Breast epithelium (tissue), 4 donors: ENCODE measurements around the gene XAF1. TPM values are rescaled to one million over a fixed set of nuclear protein-coding genes. Genes with fewer than 3 reads are reported as not detected.
"Not testable (repeated sequence)": the region's sequence is repeated elsewhere in the genome, so short reads cannot be mapped to it uniquely, and the experiment has no call there.

Source experiments
- DNase-seq, 2 donors: peaks; one replicate each; pipeline ENCODE4 v3.0.0-alpha.2; 2019; ENCODE audit warnings: low spot score in 2 of 2
- H3K27ac ChIP-seq, 2 donors: fragments of 200-600 bp; sonication (generic) in 1 of 2; one replicate each; pipeline ENCODE4 v1.5.1; 2016 to 2019; ENCODE audit warnings: mild to moderate bottlenecking in 1 of 2
- H3K27me3 ChIP-seq, 2 donors: fragments of 200-600 bp; sonication (generic) in 1 of 2; one replicate each; pipeline versions ENCODE4 v1.5.1 to v1.6.0; 2017 to 2019; ENCODE audit warnings: control low read depth in 1 of 2, mild to moderate bottlenecking in 1 of 2
- H3K36me3 ChIP-seq: fragments of 200-600 bp; one replicate; pipeline ENCODE4 v1.5.1; 2019
- H3K4me1 ChIP-seq, 2 donors: fragments of 200-600 bp; sonication (generic); one replicate each; pipeline ENCODE4 v1.5.1; 2016 to 2019; ENCODE audit warnings: control low read depth in 1 of 2
- H3K4me3 ChIP-seq, 3 donors: fragments of 200-600 bp; sonication (generic); 1 replicate in 2 of 3; 2 replicates in 1 of 3; pipeline ENCODE4 v1.5.1; 2016 to 2019; ENCODE audit warnings: mild to moderate bottlenecking in 3 of 3, moderate library complexity in 2 of 3
- H3K9me3 ChIP-seq, 2 donors: fragments of 200-600 bp; sonication (generic) in 1 of 2; one replicate each; pipeline ENCODE4 v1.5.1; 2016 to 2019; ENCODE audit warnings: control low read depth in 1 of 2
- CTCF ChIP-seq, 3 donors: fragments of 450-650 bp; IDR thresholded peaks; one replicate each; pipeline ENCODE4 v1.5.1; 2016 to 2017; ENCODE audit warnings: antibody characterized with exemption in 3 of 3, mild to moderate bottlenecking in 3 of 3, moderate library complexity in 3 of 3
- POLR2A ChIP-seq: fragments of 450-650 bp; IDR thresholded peaks from one replicate; pipeline ENCODE4 v1.6.1; 2016; ENCODE audit warnings: antibody characterized with exemption, mild to moderate bottlenecking, moderate library complexity
- POLR2AphosphoS5 ChIP-seq, 3 donors: sonication (generic); formaldehyde crosslinking; IDR thresholded peaks; one replicate each; pipeline ENCODE4 v1.6.1; 2017; ENCODE audit warnings: antibody characterized with exemption in 3 of 3
- intact Hi-C: fragments of 100-400 bp; cut with DNase I; formaldehyde crosslinking; loops from one replicate; pipeline ENCODE4 v1.15.1; 2023; ENCODE audit warnings: low total_unique reads
- total RNA-seq, 3 donors: library from RNA; depleted of rRNA; stranded (reverse); fragments of >200 nt; gene quantifications; one replicate each; pipeline ENCODE4 v1.1.0, GENCODE V29; 2016

The XAF1 gene
- total RNA-seq, 3 donors from 2014 or later, result 15.2 to 25.6 (median 25.2) TPM

GRCh38 chr17:6757747-6758146 lies 1.9 kb downstream of the XAF1 start:
- intact Hi-C loops, result no loop called here
- Histone ChIP-seq H3K4me1 (peaks cover 6 to 15% of the 10 kb centered on the region in 2 donors), H3K27ac (no peak overlapping the region), H3K36me3 (no peaks in the 10 kb centered on the region), H3K9me3 (no peaks in the 10 kb centered on the region), H3K4me3 (no peak overlapping the region), H3K27me3 (no peaks in the 10 kb centered on the region)
- DNase-seq, result no peak
- TF ChIP-seq POLR2AphosphoS5 (IDR thresholded peaks at IDR 0.05), result no peak
- no peak for TF ChIP-seq POLR2A
- no peak for TF ChIP-seq CTCF (IDR thresholded peaks at IDR 0.05)

GRCh38 chr17:6761779-6762178 lies 5.9 kb downstream of the XAF1 start:
- Histone ChIP-seq H3K27me3 (no peaks in the 10 kb centered on the region), H3K36me3 (peaks cover 3% of the 10 kb centered on the region), H3K9me3 (no peaks in the 10 kb centered on the region), H3K4me1 (no peaks in the 10 kb centered on the region), H3K27ac (no peak overlapping the region), H3K4me3 (no peak overlapping the region)
- intact Hi-C loops, result no loop called here
- no peak for DNase-seq
- TF ChIP-seq CTCF (IDR thresholded peaks at IDR 0.05), result no peak
- TF ChIP-seq POLR2A, result no peak
- no peak for TF ChIP-seq POLR2AphosphoS5 (IDR thresholded peaks at IDR 0.05)

GRCh38 chr17:6768447-6768846 lies 12.6 kb downstream of the XAF1 start:
- peaks cover 15 to 21% of the 10 kb centered on the region in 2 donors for H3K9me3 ChIP-seq
- H3K27ac ChIP-seq, result no peak overlapping the region
- no peak for DNase-seq
- H3K4me3 ChIP-seq, result no peak overlapping the region
- no peaks in the 10 kb centered on the region for H3K27me3 ChIP-seq
- no peaks in the 10 kb centered on the region for H3K4me1 ChIP-seq
- intact Hi-C loops, result no loop called here
- H3K36me3 ChIP-seq, result peaks cover 24% of the 10 kb centered on the region
- TF ChIP-seq POLR2A (no peak), CTCF (IDR thresholded peaks at IDR 0.05) (no peak), POLR2AphosphoS5 (IDR thresholded peaks at IDR 0.05) (no peak)

- DNase-seq, result no peak
- Histone ChIP-seq H3K9me3 (peaks cover 27 to 37% of the 10 kb centered on the region in 2 donors), H3K27ac (no peak overlapping the region), H3K4me3 (no peak overlapping the region), H3K36me3 (peaks cover 24% of the 10 kb centered on the region), H3K4me1 (no peaks in the 10 kb centered on the region), H3K27me3 (peaks cover 0 to 7% of the 10 kb centered on the region in 2 donors)
- intact Hi-C loops, result no loop called here
- TF ChIP-seq POLR2A (no peak), CTCF (IDR thresholded peaks at IDR 0.05) (no peak)
Observed at GRCh38 chr17:6772016-6772415, 16.2 kb downstream of the XAF1 start.

- H3K4me3 ChIP-seq, H3K27me3 ChIP-seq, H3K27ac ChIP-seq, H3K4me1 ChIP-seq, DNase-seq, intact Hi-C loops: not testable (repeated sequence)
- Histone ChIP-seq H3K36me3 (peaks cover 23% of the 10 kb centered on the region), H3K9me3 (peaks cover 25% of the 10 kb centered on the region in 2 donors)
Observed at GRCh38 chr17:6774906-6775305, 19.1 kb downstream of the XAF1 start.

GRCh38 chr17:6775871-6776405 lies 20.1 kb downstream of the XAF1 start, which contains the start of gene FBXO39:
Gene FBXO39 (plus strand): TSS chr17:6776215. CDS start chr17:6779869, 3,654 bp downstream.
- intact Hi-C loops, result no loop called here
- DNase-seq, result no peak
- no peak within 1 kb of the TSS for H3K27ac ChIP-seq
- H3K27me3 ChIP-seq, result peaks cover 0 to 7% of the 10 kb centered on the region in 2 donors
- TF ChIP-seq POLR2AphosphoS5 (IDR thresholded peaks at IDR 0.05), result no peak
- TF ChIP-seq CTCF (IDR thresholded peaks at IDR 0.05), result no peak
- no peak for TF ChIP-seq POLR2A
- H3K36me3 ChIP-seq, result peaks cover 14% of the 10 kb centered on the region
- peaks cover 25% of the 10 kb centered on the region in 2 donors for H3K9me3 ChIP-seq
- H3K4me1 ChIP-seq, result no peaks in the 10 kb centered on the region
- peak within 1 kb of the TSS in 2 of 3 donors; percentile 28 to 50 for H3K4me3 ChIP-seq
